A673 (cell line): Measurements from ENCODE around the gene NCEH1.

Experiments
- CTCF ChIP-seq: fragments of 300-800, 200-600 bp; sonication (generic); conservative IDR thresholded peaks from 2 replicates; pipeline ENCODE4 v1.5.1; 2017; ENCODE audit warnings: low read depth, mild to moderate bottlenecking, antibody characterized with exemption, low read length, moderate library complexity, mixed read lengths
- EZH2 ChIP-seq: fragments of 200-600 bp; sonication (generic); IDR thresholded peaks from 2 replicates; pipeline ENCODE4 v1.6.1; 2017; ENCODE audit warnings: borderline replicate concordance, low read depth, mild to moderate bottlenecking, mixed read lengths, antibody characterized with exemption, low read length; ENCODE audit not compliant: poor library complexity, severe bottlenecking

- TF ChIP-seq EZH2, result no peak
- TF ChIP-seq CTCF, result no peak
Measured at GRCh38 chr3:172626021-172626640, 84.7 kb downstream of the NCEH1 start.
